SKM-1 (cell line): ENCODE results near the gene AMPD2.

Source experiments
- DNase-seq: peaks from one replicate; lab custom pipeline; 2025; ENCODE audit not compliant: unreplicated experiment; lab: John Stamatoyannopoulos, UW

The AMPD2 gene

DNA sequence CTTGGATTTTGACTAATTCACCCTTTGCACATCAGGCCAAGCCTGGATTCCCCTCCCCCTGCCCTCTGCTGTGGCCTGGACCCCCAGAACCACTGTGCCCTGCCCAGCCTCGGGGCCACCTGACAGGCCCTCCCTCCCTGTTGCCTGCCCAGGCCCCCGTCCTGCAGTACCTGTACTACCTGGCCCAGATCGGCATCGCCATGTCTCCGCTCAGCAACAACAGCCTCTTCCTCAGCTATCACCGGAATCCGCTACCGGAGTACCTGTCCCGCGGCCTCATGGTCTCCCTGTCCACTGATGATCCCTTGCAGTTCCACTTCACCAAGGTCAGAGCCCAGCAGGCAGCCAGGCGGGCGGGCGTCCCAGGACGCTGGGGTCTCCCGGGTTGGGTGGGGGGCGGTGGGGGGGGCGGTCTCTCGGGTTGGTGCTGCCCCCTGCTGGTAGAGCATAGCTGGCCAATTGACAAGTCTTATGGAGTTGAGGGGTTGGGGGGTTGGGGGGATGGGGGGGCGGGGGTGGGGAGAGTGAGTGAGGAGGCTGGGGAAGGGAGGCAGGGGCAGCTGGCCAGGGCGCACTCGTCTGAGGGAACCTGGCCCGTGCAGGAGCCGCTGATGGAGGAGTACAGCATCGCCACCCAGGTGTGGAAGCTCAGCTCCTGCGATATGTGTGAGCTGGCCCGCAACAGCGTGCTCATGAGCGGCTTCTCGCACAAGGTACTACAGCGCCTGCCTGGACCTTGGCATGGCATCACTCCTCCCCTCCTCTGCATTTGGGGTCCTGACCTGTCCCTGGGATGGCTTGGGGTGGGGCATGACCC, 10.7 kb downstream of the AMPD2 start:
- no peak for DNase-seq

DNA sequence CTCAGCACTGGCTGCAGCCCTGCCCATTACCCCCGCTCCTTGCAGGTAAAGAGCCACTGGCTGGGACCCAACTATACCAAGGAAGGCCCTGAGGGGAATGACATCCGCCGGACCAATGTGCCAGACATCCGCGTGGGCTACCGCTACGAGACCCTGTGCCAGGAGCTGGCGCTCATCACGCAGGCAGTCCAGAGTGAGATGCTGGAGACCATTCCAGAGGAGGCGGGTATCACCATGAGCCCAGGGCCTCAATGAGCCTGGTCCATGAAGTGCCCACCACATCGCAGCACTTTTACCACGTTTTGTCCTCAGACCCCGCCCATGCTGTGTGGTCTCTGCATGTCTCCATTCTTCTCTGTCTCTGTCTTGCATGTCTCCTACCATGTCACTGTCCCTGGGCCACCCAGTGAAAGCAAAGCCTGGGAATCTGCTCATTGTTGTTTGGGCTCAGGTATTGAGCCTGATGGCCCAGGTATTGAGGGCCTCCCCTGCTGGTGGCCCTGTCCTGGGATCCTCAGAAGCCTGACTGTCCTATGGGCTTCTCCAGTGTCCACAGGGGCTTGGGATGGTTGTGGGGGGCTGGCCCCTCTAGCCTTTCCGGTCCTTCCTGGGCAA, 11.4 kb downstream of the AMPD2 start:
- DNase-seq, result no peak

DNA sequence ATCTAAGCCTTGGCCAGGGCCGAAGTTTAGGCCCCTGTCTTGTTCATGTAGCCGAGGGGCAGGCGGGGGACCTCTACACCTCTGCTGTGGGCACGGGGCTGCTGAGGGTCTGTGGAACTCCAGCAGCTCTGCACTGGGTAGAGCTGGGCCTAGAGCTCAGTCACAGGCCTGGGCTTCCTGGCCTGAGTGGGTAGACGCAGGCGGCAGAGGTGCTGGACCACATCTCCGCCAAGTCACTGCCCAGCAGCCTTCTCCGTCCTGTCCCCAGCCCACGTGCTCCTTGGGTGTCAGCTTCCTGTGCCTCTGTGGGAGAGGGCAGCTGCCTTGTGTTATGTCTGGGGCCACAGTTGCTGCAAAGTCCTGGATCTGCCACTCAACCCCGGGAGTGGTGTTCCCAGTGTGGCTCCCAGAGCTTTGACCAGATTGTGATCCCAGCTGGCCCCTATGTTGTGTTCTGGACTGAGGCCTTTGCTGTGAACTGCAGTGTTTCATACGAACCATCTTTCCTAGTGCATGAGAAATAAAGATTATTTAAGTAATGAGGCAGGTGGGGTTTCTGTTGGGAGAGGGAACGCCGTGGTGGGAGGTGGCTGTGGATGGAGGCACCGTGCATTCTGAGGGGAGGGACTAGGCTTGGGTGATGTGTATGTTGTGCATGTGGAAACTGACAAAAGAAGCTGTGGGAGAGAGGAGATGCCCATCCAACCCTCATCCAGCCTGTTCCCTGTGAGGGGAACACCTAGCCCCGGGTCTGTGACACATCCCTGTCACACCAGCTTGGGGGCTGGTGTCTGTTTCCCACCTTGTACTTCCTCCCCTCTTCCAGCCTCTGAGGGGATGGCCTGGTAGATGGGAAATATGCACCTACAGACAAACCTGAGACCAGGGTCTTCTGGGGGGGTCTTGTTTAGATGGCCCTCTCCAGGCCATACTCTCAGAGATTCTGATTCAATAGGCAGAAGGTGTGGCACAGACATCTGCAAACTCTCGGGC, 12.2 kb downstream of the AMPD2 start:
- DNase-seq, result no peak

DNA sequence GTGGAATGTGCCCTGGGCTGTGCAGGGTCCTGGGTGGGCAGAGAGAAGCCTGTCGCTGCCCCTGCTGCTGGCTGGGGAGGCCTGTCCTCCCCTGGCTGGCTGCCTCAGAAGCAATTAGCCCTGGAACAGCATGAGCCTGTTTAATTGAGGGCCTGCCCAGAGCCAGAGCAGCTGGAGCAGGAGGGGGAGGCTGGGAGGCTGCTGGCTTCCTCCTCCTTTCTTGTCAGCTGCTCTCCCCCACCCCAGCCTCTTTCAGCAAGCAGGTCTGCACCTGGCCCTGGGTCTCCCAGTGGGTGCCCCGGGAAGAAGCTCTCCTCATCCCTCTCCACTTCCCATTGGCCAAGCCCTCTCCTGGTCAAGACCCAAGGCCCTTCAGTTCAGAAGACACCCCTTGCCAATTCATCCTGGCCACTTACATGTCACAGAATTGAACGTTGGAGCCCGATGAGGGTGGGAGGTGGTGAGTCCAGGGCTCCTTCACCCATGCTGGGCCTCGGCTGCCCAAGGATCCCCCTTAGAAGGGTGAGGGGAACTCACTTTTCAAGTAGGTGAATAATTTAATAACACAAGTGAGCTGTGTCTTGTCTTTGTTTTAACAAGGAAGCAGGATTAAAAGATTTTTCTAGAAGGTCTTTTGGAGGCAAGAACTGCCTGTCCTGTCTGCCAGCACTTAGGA, 13.2 kb downstream of the AMPD2 start:
- no peak for DNase-seq

DNA sequence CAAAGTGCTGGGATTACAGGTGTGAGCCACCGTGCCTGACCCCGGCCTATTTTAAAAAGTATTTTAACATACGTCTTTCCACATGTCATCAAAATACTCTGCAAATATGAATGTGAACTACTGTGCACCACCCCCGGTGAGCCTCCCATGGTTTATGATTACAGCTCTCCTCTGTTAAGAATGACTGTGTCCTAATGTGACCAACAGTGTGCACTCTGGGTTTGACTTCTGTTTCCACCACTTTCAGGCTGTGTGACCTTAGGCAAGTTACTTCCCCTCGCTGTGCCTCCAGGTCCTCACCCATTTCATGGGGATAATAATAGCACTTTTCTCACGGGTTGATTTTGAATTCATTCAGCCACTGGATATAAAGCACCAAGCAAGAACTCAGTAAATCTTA, 14.7 kb downstream of the AMPD2 start:
- DNase-seq, result no peak

DNA sequence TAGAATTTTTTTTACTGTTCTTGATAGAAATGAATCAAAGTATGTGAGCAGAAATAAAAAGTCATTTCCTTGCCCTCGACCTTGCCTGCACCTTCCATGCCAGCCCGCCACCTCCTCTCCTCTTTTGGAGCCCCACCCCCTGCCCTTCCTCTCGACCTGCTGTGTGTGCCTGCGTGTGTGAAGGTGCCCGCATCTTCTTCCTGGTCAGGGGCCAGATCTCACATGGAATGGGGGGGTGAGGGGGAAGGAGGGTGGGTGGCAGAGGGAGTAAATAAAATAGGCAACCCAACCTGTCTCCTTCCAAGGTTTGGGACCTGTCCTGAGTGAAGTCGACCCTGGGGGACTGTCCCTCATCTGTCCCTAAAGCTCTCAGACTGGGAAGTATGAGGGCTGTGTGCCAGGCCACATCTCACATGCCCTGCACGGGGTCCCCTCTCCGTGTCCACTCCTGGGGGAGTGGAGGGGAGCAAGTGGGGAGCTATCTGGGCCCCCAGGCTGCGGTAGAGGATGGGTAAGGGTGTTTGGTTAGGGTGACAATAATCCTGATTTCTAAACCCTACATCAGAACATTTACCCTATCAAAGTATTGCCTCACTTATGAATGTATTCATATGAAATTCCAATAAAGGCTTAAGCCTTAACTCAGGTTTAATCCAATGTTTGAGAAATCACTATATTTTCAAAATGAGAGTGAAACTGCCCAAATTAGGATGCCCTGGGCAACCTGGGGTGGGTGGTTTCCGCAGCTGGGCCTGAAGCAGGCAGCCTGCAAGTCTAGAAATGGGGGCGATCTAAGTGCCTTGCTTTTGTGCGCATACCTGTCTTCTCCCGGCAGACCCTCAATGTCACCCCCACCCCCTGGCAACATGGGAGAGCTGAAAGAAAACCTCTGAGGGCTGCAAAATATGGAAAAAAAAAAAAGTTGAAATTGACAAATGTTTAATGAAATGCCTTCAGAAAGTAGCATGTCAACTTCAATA, 15.4 kb downstream of the AMPD2 start:
- no peak for DNase-seq

DNA sequence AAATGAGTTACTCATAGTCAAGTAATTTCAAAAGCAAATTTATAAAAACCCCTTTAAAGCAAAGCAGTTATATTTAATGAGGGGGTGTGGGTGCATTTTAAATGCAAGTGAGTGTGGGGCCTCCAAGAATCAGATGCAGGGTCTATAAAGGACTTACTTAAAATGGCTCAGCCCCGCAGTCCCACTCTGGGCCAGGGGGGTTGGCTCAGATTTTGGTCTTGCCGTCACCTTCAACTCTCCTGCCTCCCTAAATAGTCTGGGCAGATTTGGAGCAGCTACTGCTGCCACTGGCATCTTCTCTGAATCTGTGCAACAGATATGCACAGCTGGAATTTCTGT, 16.2 kb downstream of the AMPD2 start:
- no peak for DNase-seq

DNA sequence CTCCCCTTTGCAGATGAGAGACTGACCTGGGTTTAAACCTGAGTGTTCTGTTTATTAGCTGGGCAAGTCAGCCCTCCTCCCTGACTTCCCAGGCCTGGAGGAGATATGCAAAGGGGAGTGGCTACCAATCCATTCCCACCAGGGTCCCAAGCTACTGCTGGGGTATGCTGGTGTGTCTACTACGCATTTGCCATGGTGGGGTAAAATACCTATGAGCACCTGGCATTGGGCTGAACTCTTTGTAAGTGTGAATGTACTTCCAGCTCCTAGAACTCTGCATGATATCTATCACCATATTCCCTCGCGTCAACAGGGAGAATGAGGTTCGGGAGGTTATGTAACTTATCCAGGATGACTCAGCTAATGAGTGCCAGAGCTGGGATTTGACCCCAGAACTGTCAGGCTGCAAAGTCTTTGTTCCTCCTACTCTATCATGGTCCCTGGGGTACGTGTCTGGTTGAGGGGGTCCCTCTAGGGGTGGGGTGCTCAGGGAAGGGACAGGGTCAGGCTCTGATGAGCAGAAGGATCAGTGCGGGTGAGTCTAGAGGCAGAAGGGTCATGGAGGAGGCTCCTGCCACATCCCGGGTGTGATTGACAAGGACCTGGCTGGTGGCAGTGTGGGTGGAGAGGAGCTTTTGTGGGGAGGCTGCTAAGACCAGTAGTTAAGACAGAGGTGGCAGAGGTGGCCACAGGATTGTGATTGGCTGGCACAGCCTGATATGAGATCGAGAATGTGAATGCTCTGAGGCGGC, 16.7 kb downstream of the AMPD2 start:
- DNase-seq, result no peak

DNA sequence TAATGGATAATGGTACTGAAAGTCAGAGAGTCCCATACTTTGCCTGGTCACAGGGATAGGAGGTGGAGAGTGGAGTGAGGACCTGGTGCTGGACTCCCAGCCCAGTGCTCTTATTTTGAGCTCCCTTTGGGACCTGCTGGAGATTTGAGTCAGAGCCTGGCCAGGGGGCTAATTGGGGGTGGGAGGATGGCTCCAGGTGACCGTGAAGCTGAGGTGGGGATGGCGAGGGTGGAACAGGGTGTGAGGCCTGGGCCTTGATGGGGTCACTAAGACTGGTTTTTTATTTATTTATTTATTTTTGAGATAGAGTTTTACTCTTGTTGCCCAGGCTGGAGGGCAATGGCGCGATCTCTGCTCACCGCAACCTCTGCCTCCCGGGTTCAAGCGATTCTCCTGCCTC, 17.8 kb downstream of the AMPD2 start:
- no peak for DNase-seq

DNA sequence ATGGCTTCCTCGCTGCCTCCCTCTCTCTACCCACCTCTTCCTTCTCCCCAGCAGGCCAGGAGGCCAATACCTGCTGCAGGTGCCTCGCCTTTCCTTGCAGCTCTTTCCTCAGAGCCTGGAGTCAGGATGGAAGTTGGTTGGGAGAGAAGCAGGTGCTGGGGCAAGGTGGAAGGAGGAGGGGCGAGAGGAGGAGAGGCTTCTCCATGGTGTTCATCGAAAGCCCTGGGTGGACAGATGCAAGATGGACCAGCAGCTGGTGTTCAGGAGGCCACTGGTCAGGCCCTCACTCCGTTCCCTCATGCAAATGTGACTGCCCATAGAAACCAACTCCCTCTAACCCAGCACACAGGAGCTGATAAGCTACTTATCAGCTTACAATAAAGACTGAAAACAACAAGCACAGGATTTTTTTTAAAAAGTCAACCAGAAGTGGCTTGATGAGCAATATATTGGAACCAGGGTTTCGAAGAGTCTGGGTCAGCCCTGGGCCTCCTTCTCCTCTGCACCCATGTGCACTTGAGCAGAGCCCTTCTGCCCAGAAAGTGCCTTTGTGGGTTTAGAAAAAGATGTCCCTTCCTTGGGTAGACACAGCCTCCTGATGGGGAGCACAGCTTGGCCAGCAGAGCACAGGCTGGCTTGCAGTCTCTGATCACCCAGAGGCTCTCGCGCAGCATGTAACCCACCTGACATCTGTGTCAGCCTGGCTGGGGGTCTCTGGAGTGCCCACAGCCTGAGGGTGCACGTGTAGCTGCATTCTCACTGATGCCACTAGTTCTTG, 19.6 kb downstream of the AMPD2 start:
- DNase-seq, result no peak

DNA sequence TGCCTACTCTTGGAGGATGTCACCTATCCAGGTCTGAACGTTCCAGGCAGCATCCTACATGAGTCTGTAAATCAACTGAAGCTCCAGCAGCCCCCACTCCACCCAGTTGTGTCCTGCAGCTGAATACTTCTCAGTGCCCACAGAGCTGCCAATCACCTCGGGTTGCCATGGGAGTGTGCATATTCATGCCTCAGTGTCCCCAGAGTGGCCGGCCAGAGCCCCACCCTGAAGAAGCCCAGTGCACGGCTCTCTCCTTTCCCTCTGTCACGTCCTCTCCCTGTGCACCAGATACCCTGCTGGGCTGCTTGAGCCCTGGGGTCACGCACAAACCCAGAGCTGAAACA, 20.2 kb downstream of the AMPD2 start:
- DNase-seq, result no peak

DNA sequence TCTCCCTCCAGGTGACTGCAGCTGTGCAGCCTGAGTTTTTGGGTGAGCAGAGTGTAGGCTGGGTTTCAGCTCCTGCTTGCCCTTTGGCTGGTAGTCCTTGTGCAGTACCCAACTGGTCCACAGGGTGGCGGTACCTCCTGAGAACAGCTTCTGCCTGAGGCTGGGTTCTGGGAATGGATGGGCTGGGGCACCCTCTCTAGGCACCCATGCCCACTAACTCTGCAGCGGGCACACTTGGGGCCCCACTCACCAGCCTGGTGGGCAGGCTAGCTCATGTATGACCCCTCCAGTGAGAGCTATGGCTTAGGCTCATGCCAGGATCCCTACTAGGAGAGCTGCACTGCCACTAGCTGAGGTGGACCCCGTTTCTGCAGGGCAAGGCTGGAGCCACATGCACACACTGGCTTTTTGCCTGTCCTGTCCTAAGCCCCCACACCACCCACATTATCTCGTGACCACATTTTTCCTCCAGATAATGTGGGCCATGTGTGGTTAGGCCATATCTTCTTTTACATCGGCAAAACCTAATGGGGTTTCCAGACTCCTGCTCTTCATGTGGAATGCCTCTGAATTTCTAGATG, 20.7 kb downstream of the AMPD2 start:
- DNase-seq, result peak; percentile 64

DNA sequence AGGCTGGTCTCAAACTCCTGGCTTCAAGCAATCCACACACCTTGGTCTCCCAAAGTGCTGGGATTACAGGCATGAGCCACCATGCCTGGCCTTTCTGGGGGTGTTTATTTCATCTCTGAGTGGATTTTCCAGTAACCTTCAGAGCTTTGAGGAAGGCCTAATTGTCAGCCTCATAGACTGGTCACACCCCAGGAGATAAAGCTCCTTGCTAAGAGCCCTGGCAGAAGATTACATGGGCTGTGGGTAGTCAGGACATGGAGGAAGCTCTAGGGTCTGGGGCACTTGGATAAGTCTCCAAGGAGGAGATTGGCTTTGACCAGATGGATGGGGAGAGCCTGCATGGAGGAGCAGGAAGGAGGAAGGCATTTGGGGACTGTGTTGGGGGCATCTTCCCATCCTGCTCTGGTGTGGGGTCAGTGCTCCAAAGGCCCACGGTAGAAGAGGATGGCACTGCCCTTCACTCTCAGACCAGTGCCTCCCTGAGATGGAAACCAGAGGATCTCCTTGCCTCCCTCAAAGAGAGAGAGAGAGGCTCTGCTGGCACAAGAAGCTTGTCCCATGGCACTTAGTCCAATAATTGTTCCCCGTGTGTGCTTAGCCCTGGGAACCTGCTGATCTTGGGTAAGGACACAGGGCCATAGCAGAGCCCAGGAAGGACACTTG, 21.6 kb downstream of the AMPD2 start:
- no peak for DNase-seq

DNA sequence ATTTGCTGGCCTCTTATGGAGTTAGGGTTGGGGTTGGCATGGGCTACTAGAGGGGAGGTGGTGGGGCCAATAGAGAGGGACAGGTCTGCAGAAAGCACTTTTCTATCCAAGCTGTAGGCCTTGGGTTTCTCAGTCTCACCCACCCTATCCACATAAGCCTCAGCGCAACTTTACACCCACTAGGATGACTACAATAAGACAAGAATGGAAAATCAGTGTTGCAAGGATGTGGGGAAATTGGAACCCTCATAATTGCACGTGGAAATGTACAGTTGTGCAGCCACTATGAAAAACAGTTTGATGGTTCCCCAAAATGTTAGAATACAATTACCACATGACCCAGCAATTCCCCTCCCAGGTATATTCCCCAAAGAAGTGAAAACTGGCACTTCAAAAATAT, 22.2 kb downstream of the AMPD2 start:
- DNase-seq, result no peak

DNA sequence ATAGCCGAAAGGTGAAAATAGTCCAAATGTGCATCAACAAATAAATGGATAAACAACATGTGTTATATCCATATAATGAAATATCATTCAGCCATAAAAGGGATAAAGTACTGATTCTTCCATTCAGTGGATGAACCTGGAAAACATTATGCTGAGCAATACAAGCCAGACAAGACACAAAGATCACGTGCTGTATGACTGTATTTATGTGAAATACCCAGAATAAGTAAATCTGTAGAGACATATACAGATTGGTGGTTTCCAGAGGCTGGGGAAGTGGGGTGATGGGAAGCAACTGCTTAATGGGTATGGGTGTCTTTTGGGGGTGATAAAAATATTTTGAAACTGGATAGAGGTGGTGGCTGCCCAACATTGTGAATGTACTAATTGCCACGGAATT, 23.0 kb downstream of the AMPD2 start:
- no peak for DNase-seq

DNA sequence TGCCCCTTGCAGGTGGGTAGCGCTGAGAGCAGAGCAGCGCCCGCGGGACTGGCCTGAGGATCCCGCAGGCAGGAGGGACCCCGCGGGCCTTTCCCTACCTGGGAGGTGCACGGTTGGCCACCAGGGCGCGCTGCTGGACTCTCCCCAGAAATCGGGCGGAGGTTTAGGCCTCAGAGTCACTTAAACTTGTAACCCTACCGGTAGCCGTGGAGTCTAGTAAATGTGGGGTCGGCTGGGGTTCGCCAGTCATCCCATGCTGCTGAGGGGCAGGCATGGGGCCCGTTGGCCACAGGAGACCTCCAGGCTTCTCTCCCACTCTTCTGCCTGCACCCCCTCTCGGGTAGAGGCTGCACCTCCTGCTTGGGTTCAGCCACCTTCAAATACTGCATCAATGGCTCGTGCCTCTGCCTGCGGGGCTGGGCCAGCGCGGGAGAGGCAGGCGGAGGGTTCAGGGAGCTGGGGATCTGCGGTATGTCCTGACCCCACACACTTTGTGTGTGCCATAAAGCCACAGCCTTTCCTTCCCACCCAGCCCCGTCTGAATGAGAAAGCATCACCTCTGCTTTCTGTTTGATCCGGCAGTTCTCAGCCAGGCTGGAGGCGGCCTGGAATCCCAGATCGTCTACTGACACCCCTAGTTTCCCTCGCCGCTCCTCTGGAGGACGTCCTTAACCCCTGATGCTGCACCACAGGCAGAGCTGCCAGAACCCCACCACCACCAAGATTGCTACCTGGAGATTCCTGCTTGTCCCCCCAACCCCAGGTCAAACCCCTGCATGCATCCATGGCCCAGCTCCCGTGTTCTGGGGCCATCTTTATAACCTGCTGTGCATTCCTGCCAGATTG, 24.0 kb downstream of the AMPD2 start:
- DNase-seq, result peak; percentile 57

DNA sequence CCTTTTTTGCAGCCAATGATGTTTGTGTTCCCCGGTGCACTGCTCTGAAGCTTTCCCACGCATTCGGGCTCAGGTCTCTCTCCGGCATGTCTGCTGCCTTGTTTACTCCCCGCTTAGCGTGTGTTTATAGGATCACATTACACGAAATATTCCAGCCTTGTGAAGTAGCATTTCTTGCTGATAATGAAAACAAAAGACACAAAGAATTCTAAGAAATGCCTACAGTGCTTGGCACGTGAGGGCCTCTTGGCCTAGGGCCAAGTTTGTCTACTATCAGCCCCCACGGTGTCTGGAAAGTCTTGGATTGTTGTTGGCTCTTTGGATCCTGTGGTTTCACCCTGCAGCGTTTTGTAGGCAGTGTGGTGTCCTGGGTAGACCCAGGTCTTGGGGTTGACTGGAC, 25.0 kb downstream of the AMPD2 start:
- DNase-seq, result no peak
